Activated CD4-positive, alpha-beta T cell treated with anti-CD3 and anti-CD28 coated beads, Interleukin-2, amount 10 ng/mL, durations not matched to agents 7 days and 5 days (primary cell): ENCODE measurements around the gene FBXL20. TPM values are rescaled to one million over a fixed set of nuclear protein-coding genes. Genes with fewer than 3 reads are reported as not detected.

ENCODE experiments used
- CTCF ChIA-PET: fragments of 350-600 bp; sonication (Branson Sonifier 250); formaldehyde crosslinking; loops from one replicate; lab custom pipeline; 2021; ENCODE audit warnings: antibody characterized with exemption; lab: Charles Lee
- POLR2A ChIA-PET: fragments of 350-600 bp; sonication (Branson Sonifier 250); formaldehyde crosslinking; loops from one replicate; lab custom pipeline; 2021; ENCODE audit warnings: antibody characterized with exemption; lab: Charles Lee
- DNase-seq: peaks from one replicate; pipeline ENCODE4 v3.0.0-alpha.2; 2020
- H3K27ac Mint-ChIP-seq: one replicate; pipeline ENCODE4 v1.8.0; 2021; ENCODE audit warnings: mild to moderate bottlenecking, moderate library complexity, mixed read lengths
- H3K27me3 Mint-ChIP-seq: one replicate; pipeline ENCODE4 v1.8.0; 2021; ENCODE audit warnings: mixed read lengths
- H3K36me3 Mint-ChIP-seq: one replicate; pipeline ENCODE4 v1.8.0; 2021; ENCODE audit warnings: low read depth, mixed read lengths
- H3K4me1 Mint-ChIP-seq: one replicate; pipeline ENCODE4 v1.8.0; 2021; ENCODE audit warnings: mixed read lengths
- H3K4me3 Mint-ChIP-seq: one replicate; pipeline ENCODE4 v1.8.0; 2021; ENCODE audit warnings: mild to moderate bottlenecking, moderate library complexity, mixed read lengths
- H3K9me3 Mint-ChIP-seq: one replicate; pipeline ENCODE4 v1.8.0; 2021; ENCODE audit warnings: mixed read lengths
- total RNA-seq, 2 experiments: library from RNA; stranded (reverse); gene quantifications; one replicate each; pipeline ENCODE4 v1.2.3, GENCODE V29; 2021

Gene FBXL20
- total RNA-seq, 2 experiments from 2014 or later = 13.1 to 13.7 TPM

DNA sequence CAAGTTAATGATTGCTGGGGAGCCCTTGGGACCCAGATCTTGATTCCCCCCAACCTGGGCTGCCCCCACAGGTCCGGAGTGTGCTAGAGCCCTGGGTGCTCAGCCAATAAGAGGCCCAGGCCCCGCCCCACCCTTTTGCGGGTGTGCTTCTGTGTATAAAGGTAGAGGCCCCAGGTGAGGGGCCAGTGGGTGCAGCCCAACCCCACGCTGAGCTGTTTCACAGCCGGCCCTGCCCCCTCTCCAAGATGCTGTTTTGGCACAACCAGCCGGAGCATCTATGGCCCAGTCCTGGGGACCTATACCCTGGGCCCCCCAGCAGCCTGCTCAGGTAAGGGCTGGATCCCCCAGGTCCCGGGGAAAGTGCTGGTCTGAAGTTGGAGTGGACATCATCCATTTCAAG lies 163.8 kb downstream of the FBXL20 start:
- H3K27ac Mint-ChIP-seq = no peak overlapping the region
- no peak for DNase-seq
- ChIA-PET CTCF (interaction anchor here (0.5 to 2.1 kb wide), 8 partner anchors 12 to 601 kb away, joined by 3 to 10 read pairs (median 6); partner anchors contain the start of gene ARL5C), POLR2A (no interaction called here)
- H3K36me3 Mint-ChIP-seq = no peaks in the 10 kb centered on the region
- H3K4me3 Mint-ChIP-seq = no peak overlapping the region
- no peaks in the 10 kb centered on the region for H3K27me3 Mint-ChIP-seq
- H3K9me3 Mint-ChIP-seq = no peaks in the 10 kb centered on the region
- peaks cover 27% of the 10 kb centered on the region for H3K4me1 Mint-ChIP-seq

GRCh38 chr17:39236981-39237441 lies 164.4 kb downstream of the FBXL20 start:
- H3K4me1 Mint-ChIP-seq = peaks cover 30% of the 10 kb centered on the region
- H3K27me3 Mint-ChIP-seq = no peaks in the 10 kb centered on the region

DNA sequence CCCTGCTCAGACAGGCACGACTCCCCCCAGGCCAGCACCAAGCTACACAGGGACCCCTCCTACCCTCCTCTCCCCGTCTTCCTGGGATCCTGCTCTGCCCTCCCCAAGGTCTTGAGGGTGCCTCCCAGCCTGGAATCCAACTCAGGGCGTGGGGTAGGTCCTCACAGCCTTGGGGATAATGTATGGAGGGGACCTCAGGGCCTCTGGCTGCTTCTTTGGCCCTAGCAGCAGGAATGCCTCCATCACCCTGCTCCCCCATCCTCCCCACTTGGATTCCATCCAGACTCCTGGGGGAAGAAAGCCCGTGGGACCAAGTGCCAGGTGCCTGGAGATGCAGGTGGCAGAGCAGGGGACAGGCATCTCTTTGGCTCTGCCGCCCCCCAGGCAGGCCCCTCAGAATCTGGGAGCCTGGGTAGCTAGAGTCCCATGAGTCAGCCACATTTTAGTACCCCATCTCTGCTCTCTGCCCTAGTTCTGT lies 164.9 kb downstream of the FBXL20 start:
- no peak overlapping the region for H3K27ac Mint-ChIP-seq
- peaks cover 4% of the 10 kb centered on the region for H3K27me3 Mint-ChIP-seq
- no peaks in the 10 kb centered on the region for H3K9me3 Mint-ChIP-seq
- no peaks in the 10 kb centered on the region for H3K36me3 Mint-ChIP-seq
- CTCF ChIA-PET = interaction anchor here (0.5 to 3.7 kb wide), 17 partner anchors 9 to 418 kb away, joined by 3 to 28 read pairs (median 4); partner anchors contain the start of genes RPL19 and STAC2
- peaks cover 34% of the 10 kb centered on the region for H3K4me1 Mint-ChIP-seq
- POLR2A ChIA-PET = no interaction called here
- no peak for DNase-seq
- no peak overlapping the region for H3K4me3 Mint-ChIP-seq

More at GRCh38 chr17:39236981-39237441, 164.4 kb downstream of the FBXL20 start:
- CTCF ChIA-PET = interaction anchor here (0.5 to 3.7 kb wide), 13 partner anchors 8 to 602 kb away, joined by 3 to 28 read pairs (median 5); partner anchors contain the start of gene RPL19
- POLR2A ChIA-PET = no interaction called here
- Mint-ChIP-seq H3K4me3 (no peak overlapping the region), H3K9me3 (no peaks in the 10 kb centered on the region), H3K36me3 (no peaks in the 10 kb centered on the region), H3K27ac (no peak overlapping the region)
- DNase-seq = no peak

DNA sequence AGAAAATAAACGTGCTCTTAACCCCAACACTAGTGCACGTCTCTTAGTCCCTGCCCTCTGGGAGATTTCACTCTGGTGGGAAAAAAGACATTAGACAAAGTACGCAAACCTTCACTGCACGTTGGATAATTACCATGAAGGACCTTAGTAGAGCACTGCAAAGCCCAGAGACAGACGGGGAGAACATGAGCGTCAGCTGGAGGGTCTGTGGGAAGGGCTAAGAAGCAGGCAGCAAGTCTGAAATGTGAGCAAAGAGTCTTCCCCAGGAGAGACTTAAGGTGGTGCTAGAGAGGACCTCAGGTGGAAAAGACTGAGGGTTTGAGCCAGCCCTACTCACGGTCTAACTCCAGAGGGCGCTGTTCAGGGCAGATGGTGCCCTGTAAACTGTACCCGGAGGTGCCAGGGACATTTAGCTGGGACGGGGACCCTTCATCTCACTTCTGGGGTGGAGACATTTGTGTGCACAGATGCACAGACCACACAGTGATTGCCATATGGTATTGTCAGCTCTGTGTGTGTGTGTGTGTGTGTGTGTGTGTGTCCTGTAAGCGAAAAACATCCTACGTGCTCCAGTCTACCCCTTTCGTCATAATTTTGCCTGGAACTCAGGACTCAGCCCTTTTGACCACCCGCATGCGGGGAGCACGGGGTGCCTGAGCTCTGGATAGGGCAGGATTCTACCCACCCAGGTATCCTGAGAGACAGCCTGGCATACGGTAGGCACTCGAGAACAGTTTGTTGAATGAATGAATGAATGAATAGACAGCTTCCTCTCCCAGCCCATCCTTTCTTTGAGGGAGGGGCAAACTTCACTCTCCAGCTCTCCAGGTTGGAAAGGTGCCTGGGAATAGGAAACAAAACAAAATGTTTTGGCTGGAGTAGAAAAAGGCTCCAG lies 165.6 kb downstream of the FBXL20 start:
- no peak overlapping the region for H3K27ac Mint-ChIP-seq
- peaks cover 4% of the 10 kb centered on the region for H3K27me3 Mint-ChIP-seq
- CTCF ChIA-PET = interaction anchor here (0.6 to 3.7 kb wide), 19 partner anchors 9 to 418 kb away, joined by 3 to 28 read pairs (median 4); partner anchors contain the start of genes CACNB1, RPL19 and STAC2
- H3K36me3 Mint-ChIP-seq = no peaks in the 10 kb centered on the region
- H3K4me1 Mint-ChIP-seq = peaks cover 34% of the 10 kb centered on the region
- peak; percentile 67 for DNase-seq
- no peak overlapping the region for H3K4me3 Mint-ChIP-seq
- no peaks in the 10 kb centered on the region for H3K9me3 Mint-ChIP-seq
- POLR2A ChIA-PET = no interaction called here

GRCh38 chr17:39231591-39232551 lies 169.6 kb downstream of the FBXL20 start:
- H3K27ac Mint-ChIP-seq = no peak overlapping the region
- peak; percentile 56 for DNase-seq
- POLR2A ChIA-PET = interaction anchor here (1.3 kb wide), 1 partner anchor 32 kb away, joined by 3 read pairs; the partner anchor contains the start of gene RPL19
- H3K36me3 Mint-ChIP-seq = no peaks in the 10 kb centered on the region
- H3K27me3 Mint-ChIP-seq = peaks cover 22% of the 10 kb centered on the region
- no peak overlapping the region for H3K4me3 Mint-ChIP-seq
- H3K9me3 Mint-ChIP-seq = no peaks in the 10 kb centered on the region
- CTCF ChIA-PET = interaction anchor here (0.6 to 2.3 kb wide), 17 partner anchors 8 to 260 kb away, joined by 3 to 18 read pairs (median 4); partner anchors contain the start of gene RPL19
- H3K4me1 Mint-ChIP-seq = peaks cover 14% of the 10 kb centered on the region

GRCh38 chr17:39231091-39231561 lies 170.3 kb downstream of the FBXL20 start:
- Mint-ChIP-seq H3K9me3 (no peaks in the 10 kb centered on the region), H3K4me1 (peaks cover 15% of the 10 kb centered on the region), H3K36me3 (peaks cover under 1% of the 10 kb centered on the region), H3K4me3 (no peak overlapping the region), H3K27me3 (peaks cover 27% of the 10 kb centered on the region), H3K27ac (no peak overlapping the region)
- POLR2A ChIA-PET = no interaction called here
- no peak for DNase-seq
- CTCF ChIA-PET = interaction anchor here (0.7 to 2.3 kb wide), 9 partner anchors 8 to 77 kb away, joined by 3 to 18 read pairs (median 3); no protein-coding TSS in a partner anchor

DNA sequence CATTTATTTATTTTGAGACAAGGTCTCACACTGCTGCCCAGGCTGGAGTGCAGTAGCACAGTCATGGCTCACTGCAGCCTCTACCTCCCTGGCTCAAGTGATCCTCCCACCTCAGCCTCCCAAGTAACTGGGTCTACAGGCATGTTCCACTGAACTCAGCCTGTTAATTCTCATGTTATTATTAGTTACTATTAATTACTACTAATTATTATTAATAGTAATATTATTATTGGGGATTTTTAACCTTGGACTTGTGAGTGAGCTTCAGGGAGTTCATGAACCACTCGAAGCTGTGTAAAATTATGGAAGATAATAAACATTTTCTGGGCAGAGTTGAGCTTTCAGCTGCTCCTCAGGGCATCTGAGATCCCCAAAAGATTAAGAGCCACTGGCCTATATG lies 171.1 kb downstream of the FBXL20 start:
- CTCF ChIA-PET = interaction anchor here (0.6 to 1.0 kb wide), 2 partner anchors 27 to 31 kb away, joined by 3 read pairs; no protein-coding TSS in a partner anchor
- Mint-ChIP-seq H3K4me3 (no peak overlapping the region), H3K4me1 (peaks cover 12% of the 10 kb centered on the region), H3K9me3 (no peaks in the 10 kb centered on the region), H3K27me3 (peaks cover 31% of the 10 kb centered on the region), H3K27ac (no peak overlapping the region), H3K36me3 (peaks cover 3% of the 10 kb centered on the region)
- POLR2A ChIA-PET = no interaction called here
- no peak for DNase-seq

GRCh38 chr17:39229274-39229913 lies 172.0 kb downstream of the FBXL20 start:
- POLR2A ChIA-PET = no interaction called here
- H3K4me1 Mint-ChIP-seq = peaks cover 14% of the 10 kb centered on the region
- DNase-seq = no peak
- no peak overlapping the region for H3K4me3 Mint-ChIP-seq
- H3K27ac Mint-ChIP-seq = no peak overlapping the region
- H3K27me3 Mint-ChIP-seq = peaks cover 34% of the 10 kb centered on the region
- no peaks in the 10 kb centered on the region for H3K9me3 Mint-ChIP-seq
- peaks cover 3% of the 10 kb centered on the region for H3K36me3 Mint-ChIP-seq
- CTCF ChIA-PET = interaction anchor here (0.8 kb wide), 1 partner anchor 22 kb away, joined by 4 read pairs; no protein-coding TSS in a partner anchor

GRCh38 chr17:39227364-39227919 lies 174.0 kb downstream of the FBXL20 start:
- Mint-ChIP-seq H3K4me3 (no peak overlapping the region), H3K36me3 (peaks cover 3% of the 10 kb centered on the region), H3K27ac (no peak overlapping the region), H3K4me1 (peaks cover 14% of the 10 kb centered on the region), H3K27me3 (peaks cover 53% of the 10 kb centered on the region), H3K9me3 (no peaks in the 10 kb centered on the region)
- DNase-seq = no peak
- ChIA-PET POLR2A (no interaction called here), CTCF (no interaction called here)

- Mint-ChIP-seq H3K27ac (no peak overlapping the region), H3K4me3 (peak overlapping the region; percentile 62), H3K4me1 (peaks cover 6% of the 10 kb centered on the region), H3K36me3 (peaks cover 3% of the 10 kb centered on the region), H3K27me3 (peaks cover 49% of the 10 kb centered on the region), H3K9me3 (no peaks in the 10 kb centered on the region)
- DNase-seq = no peak
- POLR2A ChIA-PET = no interaction called here
- CTCF ChIA-PET = interaction anchor here (0.9 to 1.1 kb wide), 3 partner anchors 10 to 27 kb away, joined by 3 read pairs; no protein-coding TSS in a partner anchor
Measured at GRCh38 chr17:39225959-39226683, 175.3 kb downstream of the FBXL20 start.
